GM19397 (cell line): Measurements from ENCODE around the gene PPARGC1A.

Source experiments
- ATAC-seq: cut with Tn5 transposase; IDR thresholded peaks from one replicate; pipeline ENCODE4 v1.9.1; 2021; ENCODE audit warnings: mild to moderate bottlenecking, moderate library complexity; ENCODE audit not compliant: unreplicated experiment

PPARGC1A gene

DNA sequence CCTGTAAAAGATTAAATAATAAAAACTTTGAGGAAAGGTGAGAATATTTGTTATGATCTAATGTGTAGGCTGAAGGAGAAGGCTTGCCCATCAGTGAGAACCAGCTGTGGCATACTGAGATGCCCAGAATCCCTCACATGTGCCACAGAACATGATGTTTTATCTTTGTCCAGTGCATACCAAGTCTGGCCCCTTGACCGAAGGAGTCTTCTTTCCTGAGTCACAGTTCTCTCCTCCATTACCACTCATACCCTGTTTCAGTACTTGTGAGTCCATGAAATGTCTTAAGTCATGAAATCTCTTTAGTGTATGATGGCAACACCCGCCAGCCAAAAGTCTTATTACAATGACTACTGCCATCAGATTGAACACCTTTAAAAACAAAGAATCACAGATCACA lies 42.7 kb downstream of the PPARGC1A start:
- ATAC-seq = no peak

DNA sequence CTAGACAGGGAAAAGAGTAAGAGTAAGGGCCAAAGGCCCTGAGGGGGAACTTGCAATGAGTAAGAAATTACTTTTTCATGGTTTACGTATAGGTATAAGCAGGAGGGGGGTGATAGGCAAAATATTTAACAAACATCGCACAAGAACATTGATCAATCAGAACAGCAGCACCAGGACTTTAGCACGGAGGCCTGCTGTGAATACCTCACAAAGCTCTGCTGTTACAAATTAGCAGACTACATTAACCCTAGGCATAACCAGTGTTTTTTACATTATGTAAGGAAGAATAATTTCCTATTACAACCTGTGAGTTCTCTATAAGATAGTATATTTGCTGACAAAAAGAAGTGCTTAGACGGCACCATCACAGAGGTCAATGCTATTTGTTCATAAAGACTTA lies 44.9 kb downstream of the PPARGC1A start:
- ATAC-seq = no peak

DNA sequence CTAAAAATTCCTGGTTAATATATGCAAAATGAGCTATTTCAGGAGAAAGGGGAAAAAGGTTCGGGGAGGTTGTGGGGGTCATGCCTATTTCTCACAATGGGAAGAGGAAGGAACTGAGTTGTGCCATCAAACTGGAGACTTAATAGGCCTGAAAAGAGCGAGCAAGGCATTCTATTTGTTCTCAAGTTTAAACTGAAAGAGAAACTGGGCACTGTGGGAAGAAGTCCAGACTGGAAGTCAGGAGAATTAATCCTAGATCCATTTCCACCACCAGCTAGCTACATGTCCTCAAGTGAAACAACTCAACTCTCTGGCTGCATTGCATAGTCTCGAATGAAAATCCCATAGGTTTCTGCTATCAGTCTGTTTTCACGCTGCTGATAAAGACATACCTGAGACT lies 50.6 kb downstream of the PPARGC1A start:
- ATAC-seq = no peak

DNA sequence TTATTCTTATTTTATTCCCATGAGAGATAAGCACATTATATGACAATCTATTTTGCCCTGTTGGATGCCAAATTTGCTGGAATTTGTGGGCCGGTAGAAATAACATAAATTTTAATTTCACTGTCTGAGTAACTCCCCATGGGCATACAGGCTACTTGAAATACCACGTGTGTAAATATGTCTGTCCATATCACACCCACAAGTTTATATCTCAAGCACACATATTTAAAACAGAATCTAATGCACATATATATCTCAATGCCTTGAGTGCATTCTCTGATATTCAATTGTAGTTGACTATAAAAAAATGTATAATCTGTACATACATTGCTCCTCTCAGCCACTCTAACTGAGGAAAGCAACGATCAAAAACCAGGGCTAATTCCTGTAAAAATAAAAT lies 51.2 kb downstream of the PPARGC1A start:
- ATAC-seq = no peak

DNA sequence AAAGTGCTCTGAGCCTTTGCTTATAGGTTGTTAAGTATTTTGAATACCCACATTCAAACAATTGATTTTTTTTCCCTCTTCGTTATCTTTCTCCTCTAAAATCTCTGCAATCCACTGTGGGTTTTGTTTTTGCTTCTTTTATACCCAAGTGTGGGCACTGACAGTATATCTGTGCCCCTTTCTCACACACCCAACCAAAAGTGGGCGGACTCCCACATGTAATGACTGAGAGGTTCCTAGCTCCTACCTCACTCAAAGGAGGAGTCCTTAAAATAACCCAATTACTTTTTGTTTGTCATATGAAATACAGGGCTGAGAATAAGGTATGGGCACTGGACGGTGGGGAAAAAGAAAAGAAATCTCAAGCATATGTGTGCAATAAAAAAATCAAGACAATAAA lies 51.7 kb downstream of the PPARGC1A start:
- ATAC-seq = no peak

DNA sequence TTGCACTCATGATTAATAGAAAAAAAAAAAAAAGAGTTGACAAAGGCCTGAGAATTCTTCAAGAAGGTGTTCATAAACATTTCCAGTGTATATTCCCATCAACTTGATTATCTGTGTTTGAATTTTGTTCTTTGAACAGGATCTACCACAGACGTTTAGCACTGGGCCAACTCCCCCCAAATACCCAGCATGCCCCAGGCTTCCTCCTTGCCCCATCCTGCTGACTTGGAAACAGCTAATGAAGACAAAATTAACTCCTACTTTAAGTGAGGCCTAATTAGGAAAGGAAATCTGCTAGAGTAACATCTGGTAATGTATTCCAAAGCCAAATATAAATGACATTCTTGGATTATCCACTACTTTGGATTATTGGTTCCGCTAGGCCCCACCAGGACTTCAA lies 52.5 kb downstream of the PPARGC1A start:
- no peak for ATAC-seq

DNA sequence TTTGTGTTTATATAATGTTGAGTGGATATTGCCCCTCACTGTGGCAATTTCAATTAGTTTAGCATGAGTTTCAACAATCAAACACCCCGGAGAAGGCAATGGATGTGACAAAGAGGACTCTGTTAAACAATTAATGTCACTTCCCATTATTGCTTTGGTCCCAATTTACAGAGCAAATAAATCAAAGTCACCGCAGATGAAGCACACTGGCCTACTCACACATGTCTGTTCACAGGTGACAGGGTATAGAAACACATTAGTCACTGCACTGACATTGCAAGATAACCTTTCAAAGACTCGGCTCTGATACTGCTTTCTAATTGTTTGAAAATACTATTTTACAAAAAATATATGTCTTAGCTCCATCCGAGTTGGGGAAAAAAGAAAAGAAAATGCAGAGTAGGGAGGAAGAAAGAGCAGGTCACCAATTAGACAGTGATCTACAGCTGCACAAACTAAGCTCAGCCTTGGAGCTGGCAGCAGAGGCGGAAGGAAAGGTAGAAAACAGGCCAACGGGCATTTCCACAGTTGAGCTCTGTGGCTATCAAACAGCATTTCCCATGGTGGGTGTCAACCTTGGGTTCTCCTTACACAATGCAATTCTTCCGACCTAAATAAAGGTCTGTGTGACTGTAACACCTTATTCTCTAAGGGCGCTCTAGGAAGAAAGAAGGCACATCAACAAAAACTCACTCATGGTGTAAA lies 53.9 kb downstream of the PPARGC1A start:
- ATAC-seq = no peak

DNA sequence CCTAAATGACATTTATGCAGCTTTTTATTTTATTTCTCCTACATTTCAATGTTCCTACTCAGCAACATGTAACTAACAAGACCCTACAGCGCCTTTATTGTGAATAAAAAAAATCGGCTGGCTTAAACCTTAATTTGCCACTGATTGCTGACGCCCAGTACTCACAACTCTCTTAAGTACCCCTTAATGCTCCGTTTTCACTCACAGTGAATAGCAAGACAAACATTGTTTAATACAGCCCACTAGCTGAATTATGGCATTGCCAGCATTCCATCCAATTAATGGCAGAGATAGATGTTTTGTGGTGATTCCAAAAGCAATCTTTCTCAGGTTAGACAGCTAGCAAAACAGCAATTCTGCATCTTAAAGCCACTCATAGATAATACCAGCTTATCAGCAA lies 61.1 kb downstream of the PPARGC1A start:
- no peak for ATAC-seq

DNA sequence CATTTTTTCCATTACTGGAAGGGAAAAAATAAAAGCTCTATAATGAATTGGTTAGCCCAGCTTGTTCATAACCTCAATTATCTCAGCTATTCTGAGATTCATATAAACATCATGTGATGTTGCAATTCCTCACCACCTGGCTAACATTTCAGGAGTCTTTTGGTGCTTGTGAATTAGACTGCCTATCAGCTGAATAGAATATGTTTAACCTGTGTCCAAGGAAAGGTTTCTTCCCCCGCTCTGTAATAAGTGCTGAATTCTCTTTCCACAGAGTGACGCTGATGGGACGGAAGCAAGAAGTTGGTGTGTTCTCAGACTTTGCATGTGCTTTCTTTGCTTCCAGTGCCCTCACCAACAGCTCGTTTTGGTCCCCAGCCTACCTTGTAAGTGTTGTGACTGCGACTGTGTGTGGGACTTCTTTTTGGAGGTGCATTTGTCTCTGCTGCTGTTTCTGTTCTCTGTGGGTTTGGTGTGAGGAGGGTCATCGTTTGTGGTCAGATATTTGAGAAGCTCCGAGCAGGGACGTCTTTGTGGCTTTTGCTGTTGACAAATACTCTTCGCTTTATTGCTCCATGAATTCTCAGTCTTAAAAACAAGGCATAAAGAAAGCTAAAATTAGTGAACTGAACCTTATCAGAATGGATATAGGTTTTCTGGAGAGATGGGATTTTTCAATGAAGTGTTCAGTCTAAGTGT lies 61.7 kb downstream of the PPARGC1A start:
- ATAC-seq = no peak

DNA sequence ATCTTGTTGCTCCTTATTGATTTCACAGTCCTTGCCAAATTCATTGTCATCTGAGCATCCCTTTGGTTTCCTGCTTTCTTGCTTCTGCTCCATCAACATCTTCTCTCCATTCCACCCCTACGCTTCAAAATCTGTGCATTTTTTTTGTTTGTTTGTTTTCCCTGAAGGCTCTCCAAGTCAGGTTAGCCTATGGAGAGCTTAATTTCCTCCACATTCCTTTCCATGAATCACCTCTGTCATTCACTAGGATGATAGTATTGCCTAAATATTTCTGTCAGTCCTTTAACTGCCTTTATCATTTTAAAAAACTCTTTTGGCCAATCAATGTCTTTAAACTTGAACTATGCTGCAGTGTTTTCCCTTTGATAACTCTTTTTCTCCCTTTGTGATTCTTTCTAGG lies 67.7 kb downstream of the PPARGC1A start:
- ATAC-seq = no peak

DNA sequence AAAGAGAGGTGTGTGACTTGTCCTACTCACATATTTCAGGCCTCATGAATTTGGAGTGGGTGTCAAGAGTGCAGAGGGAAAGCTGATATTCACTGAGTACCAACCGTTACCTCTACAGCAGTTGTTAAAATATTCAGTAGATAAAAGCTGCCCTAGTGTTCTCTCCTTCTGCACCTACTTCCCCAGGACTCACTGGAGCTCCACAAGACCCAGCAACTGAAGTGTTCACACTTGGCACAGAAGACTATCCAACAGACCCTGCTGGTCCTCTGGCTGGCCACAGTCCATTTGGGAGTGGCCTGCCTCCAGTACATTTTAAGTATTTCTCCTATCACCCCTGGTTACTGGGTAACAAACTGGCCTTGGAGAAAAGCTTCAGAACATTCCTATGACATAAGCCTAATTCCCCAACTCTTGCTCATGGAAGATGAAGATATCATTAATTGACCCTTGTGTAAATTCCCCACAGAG lies 70.8 kb downstream of the PPARGC1A start:
- no peak for ATAC-seq

DNA sequence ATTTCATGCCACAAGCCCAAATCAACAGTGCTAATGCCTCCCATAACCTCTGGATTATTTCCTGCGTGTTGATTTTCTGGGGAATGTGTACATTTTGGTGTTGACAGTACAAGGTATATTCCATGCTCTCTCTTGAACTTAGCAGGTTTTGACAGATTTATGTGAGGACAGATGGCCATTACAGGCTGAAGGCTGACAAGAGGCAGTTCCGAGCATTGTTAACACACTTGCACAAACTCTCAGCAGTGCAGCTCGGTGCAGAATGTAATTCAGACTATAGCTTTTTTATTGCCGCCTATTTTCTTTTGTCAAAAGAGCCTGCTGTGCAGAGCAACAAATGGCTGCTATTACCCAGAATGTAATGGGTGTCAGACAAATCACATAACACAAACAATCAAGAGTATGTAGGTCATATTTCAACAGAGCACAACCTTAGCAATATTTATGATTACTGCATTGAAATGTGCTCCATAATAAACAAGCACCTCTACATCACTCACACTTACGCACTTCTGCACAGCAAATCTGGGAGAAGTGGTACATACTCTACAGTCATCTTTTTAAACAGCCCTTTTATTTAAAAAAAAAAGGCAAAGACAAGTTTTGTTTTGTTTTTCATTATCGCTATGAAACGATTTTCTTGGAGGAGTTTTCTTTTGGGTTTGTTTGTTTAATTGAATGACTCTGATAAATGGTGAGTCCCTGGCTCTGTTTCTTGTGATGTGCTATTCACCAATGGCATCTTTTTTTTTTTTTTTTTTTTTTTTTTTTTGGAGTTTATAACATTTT lies 71.6 kb downstream of the PPARGC1A start:
- no peak for ATAC-seq

DNA sequence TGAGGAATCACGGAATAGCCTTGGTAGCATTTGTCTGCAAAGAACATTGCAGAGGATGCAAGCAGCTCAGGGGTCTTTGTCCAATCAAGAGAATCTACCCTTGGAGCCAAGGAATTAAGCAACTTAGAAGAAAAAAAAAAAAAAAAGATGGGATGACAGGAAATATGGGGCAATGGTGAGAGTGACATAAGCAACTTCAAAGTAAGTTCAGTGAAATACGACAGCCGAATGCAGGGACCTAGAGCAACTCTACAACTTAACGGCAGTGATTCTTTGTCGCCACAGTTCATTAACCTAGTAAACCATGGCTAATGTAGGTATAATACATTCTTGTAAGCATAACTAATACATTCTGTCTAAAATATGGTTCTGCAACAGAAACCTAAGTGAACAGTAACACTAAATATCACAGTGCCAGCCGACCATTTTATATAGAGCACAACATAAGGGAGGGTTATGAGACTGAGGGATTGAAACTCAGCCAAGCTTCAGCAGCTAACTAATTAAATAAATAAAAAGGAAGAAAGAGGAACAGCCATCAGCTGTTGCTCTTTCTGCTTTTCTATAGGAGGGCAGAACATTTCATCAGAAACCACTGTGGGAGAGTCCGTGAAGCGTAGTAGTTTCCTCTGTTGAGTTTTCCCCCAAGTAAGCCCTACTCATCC lies 74.7 kb downstream of the PPARGC1A start:
- ATAC-seq = no peak

DNA sequence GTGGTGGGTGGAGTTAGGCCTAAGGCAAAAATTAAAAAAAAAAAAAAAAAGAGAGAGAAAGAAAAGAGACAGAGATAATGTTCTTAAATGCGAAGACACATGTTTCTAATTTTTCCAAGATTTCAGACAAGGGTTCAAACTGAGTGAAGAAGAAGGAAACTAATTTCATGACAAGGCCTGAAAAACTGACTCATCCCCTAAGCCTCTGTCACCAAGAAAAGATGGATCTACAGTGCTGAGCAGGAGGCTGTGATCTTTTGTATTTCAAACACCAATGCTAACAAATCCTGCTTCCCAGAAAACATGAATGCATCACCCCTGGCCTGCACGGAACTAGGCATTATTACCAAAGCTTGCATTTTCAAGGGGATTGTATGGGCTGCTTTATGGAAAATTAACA lies 75.3 kb downstream of the PPARGC1A start:
- no peak for ATAC-seq

DNA sequence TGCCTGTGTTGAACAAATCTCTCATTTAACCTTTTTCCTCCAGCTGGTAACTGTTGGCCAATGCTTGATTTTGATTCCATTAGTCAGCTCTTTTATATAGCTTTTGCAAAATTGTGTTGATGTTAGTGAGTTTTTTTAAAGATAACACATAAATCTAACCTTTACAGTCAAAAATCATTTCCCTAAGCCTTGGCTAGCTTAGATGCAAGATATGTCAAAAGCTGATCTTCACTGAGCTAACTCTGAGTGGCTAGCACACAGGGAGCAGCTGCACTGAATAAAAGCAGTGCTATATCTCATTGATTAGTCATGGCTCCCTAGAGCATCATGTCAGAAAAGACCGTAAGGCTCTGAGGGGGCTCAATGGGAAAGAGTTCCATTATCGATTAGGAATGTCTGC lies 78.7 kb downstream of the PPARGC1A start:
- no peak for ATAC-seq

DNA sequence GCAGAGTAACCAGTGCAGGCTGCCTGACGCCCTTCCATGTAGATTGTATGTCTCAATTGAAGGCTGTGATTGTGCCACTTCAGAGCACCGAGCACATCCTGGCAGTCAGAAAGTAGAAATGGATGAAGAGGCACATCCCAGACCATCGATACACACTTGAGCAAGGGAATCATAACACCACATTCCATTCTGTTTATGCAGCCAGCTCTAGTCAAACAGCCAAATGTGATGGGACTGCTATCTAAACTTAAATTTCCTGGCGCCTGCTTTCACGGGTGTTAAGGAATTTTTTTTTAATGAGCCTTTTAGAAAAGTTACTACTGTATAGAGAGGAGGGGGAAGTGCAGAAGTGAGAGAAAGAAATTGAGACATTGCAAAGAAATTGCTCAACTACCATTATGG lies 84.4 kb downstream of the PPARGC1A start:
- no peak for ATAC-seq

DNA sequence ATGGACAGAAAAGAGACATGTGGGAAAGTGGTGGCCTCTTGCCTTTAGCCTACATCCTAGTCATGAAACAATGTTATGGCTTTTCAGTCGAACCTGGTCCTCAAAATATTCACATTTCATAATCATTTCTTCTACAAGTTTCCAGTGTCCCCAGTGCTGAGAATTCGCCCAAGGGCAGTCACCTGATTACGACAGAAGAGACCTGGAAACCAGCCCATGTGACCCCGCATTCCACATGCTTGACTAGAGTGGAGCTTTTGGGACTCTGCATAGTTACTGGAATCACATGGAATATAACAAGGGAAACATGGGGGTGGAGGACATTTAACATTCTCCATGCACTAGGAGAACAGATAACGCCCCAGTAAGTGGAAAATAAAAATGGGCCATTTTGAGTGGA lies 100.1 kb downstream of the PPARGC1A start:
- no peak for ATAC-seq

DNA sequence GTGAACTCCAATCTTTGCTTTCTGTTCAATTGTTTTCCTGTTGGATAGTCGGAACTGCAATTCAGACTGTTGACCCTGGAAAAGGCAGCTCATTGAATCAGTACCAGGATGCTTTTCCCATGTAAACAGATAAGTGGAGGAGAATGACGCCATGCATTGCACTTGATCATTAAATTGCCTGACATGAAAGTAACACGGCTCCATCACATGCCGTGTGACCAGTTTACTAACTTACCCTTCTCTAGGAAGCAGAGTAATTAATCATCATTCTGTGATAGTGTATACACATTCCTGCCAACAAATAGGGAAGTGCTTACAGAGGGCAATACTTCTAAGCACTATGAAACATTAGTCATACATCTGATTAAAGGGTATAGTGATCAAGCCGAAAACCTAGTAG lies 101.4 kb downstream of the PPARGC1A start:
- ATAC-seq = no peak

DNA sequence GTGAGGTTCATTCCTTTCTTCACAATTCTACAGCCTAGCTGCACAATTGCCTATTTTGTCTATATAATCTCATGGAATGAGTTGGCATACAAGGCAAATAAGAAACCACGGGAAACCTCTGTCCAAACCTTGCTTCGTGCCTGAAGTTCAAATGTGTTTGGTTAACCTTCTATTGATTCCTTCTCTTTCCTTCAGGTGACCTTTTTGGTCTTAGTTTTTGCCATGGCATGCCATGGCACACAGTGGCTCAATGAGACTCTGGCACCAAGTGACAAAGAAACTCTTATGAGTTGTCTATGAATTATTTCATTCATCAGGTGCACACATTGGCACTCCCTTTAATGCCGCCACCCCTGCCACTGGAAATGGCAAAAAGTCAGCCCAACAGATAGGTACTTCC lies 101.8 kb downstream of the PPARGC1A start:
- no peak for ATAC-seq

DNA sequence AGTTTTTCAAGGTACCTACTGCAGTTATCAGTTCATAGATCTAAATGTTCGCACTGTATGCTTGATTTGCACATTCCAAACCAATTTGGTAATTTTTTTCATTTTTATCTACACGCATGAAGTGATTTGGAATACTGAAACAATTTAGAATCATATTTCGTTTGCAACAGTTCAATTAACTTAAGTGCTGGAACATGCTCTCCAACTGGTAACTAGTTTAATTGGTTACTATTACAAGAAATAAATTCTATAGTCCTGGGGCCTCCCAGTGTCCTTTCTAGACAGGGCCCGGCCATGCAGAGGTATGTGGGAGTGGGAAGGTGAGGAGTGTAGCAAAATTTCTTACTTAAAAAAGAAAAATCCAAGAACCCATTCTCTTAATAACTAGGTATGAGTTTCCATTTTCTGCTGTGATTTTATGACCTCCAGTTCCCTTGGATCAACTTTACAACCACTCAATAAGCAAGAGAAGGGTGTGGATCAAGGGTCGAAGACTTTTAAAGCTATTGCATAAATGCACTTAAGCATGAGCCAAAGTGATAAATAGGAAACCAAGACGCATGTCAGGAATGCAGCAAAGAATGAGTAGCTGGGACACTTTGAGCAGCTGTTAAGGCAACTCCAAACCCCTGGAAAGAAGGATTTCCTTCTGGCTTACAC lies 106.9 kb downstream of the PPARGC1A start:
- no peak for ATAC-seq

DNA sequence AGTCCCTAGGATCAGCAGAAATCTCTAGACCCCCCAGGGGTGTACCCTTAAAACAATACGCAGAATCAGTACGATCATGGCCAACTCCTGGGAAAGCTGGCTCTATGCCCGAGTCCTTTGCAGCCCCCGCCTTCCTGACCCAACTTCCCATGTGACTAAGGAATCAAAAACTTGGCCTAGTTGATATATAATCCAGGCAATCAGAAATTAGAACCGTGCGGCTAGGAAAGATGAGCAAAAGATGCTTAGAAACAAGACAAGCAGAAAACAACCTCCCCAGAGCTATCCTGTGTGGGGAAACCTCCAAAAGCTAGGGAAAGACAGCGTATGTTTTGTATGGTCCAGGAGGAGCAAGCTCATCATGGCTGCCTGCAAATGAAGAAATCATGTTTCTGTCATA lies 110.0 kb downstream of the PPARGC1A start:
- ATAC-seq = no peak
